ENCODE measurements around the gene CLECL1. TPM values are rescaled to one million over a fixed set of nuclear protein-coding genes. Genes with fewer than 3 reads are reported as not detected.

Gene CLECL1
- total and polyA plus RNA-seq, 2 of the 4 experiments (the other 2 are of a cell fraction) = not detected

DNA sequence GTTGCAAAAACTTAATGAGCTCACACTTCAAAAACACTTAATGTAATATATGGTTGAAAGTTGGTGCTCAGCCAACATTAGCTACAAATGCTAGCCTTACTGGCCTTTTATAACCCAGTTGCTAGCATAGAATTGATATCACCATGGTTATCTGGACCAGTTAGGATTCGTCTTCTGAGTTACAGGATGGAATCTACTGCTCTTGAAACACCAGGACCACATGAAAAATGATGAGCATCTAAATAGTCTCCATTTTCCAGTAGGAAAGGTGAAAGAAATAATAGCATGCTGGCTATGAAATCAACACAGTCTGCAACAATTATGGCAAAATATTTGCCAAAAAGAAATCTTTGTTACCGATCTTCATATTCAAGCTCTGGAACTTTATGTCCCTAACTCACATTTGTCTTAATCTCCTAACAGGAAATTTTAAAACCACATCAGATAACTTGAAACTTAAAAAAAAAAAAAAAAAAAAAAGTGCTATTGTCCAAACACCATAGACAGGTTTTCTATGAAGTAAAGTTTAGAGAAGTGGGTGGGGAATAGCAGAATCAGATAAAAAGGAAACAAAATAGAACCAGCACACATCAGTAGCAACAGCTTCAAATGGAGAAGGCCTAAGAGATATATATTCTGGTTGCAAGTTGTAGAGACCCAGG, 40.5 kb upstream of the CLECL1 start:
- Histone ChIP-seq H3K18ac (ENCODE audit: low read depth, low read length) (no peak overlapping the region), H2BK5ac (ENCODE audit: low read depth, low read length, poor library complexity, severe bottlenecking) (no peak overlapping the region), H4K5ac (ENCODE audit: low read depth, low read length) (no peak overlapping the region), H3K9me3 (ENCODE audit: control insufficient read depth, insufficient read depth, low read length) (no peaks in the 10 kb centered on the region), H2BK120ac (ENCODE audit: low read depth, low read length) (no peak overlapping the region), H3K4me3 (ENCODE audit: insufficient read depth, low read depth, low read length) (no peak overlapping the region), H4K8ac (ENCODE audit: low read depth in 2 of 2, low read length in 2 of 2) (no peak overlapping the region), H4K91ac (ENCODE audit: insufficient read depth, low read depth, low read length) (no peak overlapping the region), H3K4me2 (ENCODE audit: low read depth, low read length) (no peak overlapping the region), H3K79me1 (ENCODE audit: low read depth in 1 of 2, low read length in 2 of 2) (no peaks in the 10 kb centered on the region), H3K9ac (ENCODE audit: low read depth, low read length) (no peak overlapping the region), H2AFZ (replicated peaks; ENCODE audit: low read length, poor library complexity) (no peak overlapping the region), H3K27me3 (ENCODE audit: control insufficient read depth, insufficient read depth, low read length) (no peaks in the 10 kb centered on the region), H2BK15ac (ENCODE audit: low read depth, low read length) (no peak overlapping the region), H2AK5ac (ENCODE audit: low read depth, low read length) (no peak overlapping the region), H2AK9ac (replicated peaks; ENCODE audit: low read depth, low read length, poor library complexity) (no peak overlapping the region), H3K14ac (replicated peaks; ENCODE audit: low read depth, low read length) (no peak overlapping the region), H3K36me3 (ENCODE audit: control insufficient read depth, insufficient read depth, low read length) (no peaks in the 10 kb centered on the region), H3K23ac (ENCODE audit: low read depth, low read length) (no peak overlapping the region), H3K9me1 (ENCODE audit: insufficient read depth, low read length) (no peaks in the 10 kb centered on the region), H3K56ac (ENCODE audit: extremely low read depth, insufficient read depth, low read length) (no peak overlapping the region), H3K4me1 (ENCODE audit: control insufficient read depth, insufficient read depth, low read length) (no peaks in the 10 kb centered on the region), H2BK20ac (ENCODE audit: low read depth, low read length) (no peak overlapping the region), H4K20me1 (ENCODE audit: insufficient read depth, low read length) (no peaks in the 10 kb centered on the region), H3K27ac (ENCODE audit: insufficient read depth, low read length) (no peak overlapping the region), H3K4ac (ENCODE audit: low read depth, low read length) (no peak overlapping the region)
- ATAC-seq (ENCODE audit: low read depth) = no peak
- no peak for TF ChIP-seq MAFK (IDR thresholded peaks at IDR 0.05; ENCODE audit: low read depth, low read length)
- no peak for TF ChIP-seq MXI1 (IDR thresholded peaks at IDR 0.05; ENCODE audit: borderline replicate concordance, low read depth, low read length)
- no peak for TF ChIP-seq NFE2L2 (IDR thresholded peaks at IDR 0.05; ENCODE audit: low read depth, low read length)
- TF ChIP-seq RFX5 (IDR thresholded peaks at IDR 0.05; ENCODE audit: low read depth, low read length) = no peak
- no peak for TF ChIP-seq SMC3 (IDR thresholded peaks at IDR 0.05; ENCODE audit: low read depth, low read length)
- TF ChIP-seq, protein P1, sequence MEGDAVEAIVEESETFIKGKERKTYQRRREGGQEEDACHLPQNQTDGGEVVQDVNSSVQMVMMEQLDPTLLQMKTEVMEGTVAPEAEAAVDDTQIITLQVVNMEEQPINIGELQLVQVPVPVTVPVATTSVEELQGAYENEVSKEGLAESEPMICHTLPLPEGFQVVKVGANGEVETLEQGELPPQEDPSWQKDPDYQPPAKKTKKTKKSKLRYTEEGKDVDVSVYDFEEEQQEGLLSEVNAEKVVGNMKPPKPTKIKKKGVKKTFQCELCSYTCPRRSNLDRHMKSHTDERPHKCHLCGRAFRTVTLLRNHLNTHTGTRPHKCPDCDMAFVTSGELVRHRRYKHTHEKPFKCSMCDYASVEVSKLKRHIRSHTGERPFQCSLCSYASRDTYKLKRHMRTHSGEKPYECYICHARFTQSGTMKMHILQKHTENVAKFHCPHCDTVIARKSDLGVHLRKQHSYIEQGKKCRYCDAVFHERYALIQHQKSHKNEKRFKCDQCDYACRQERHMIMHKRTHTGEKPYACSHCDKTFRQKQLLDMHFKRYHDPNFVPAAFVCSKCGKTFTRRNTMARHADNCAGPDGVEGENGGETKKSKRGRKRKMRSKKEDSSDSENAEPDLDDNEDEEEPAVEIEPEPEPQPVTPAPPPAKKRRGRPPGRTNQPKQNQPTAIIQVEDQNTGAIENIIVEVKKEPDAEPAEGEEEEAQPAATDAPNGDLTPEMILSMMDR (conservative IDR thresholded peaks at IDR 0.05; ENCODE audit: low read depth, low read length) = no peak
- no peak for TF ChIP-seq BHLHE40 (IDR thresholded peaks at IDR 0.05; ENCODE audit: low read depth, low read length)
- ChIA-PET CTCF (no interaction called here), POLR2A (ENCODE audit: unreplicated experiment) (no interaction called here)
- dilution Hi-C loops (cut with HindIII; ENCODE audit: low sequenced_read_pairs, unreplicated experiment) (no loop called here), intact Hi-C loops (cut with micrococcal nuclease) (no loop called here), in situ Hi-C loops (cut with MboI; ENCODE audit: low sequenced_read_pairs) (no loop called here)
- WGBS, 2 experiments (ENCODE audit: extremely low coverage in 2 of 2, insufficient read length in 1 of 2) = no CpG with 5 or more reads among the region's 2 CpGs
- no TSS peak for BruUV-seq (replicated peaks)
- no peak for DNase-seq
